Measurements from ENCODE around the gene TRAPPC12.

TRAPPC12 gene

GRCh38 chr2:3430172-3430571 lies 50.7 kb downstream of the TRAPPC12 start:
- no peak overlapping the region for H3K27ac Mint-ChIP-seq
- peaks cover 63% of the 10 kb centered on the region for H3K36me3 Mint-ChIP-seq
- H3K4me1 Mint-ChIP-seq, result no peaks in the 10 kb centered on the region
- no peaks in the 10 kb centered on the region for H3K27me3 Mint-ChIP-seq
- no peaks in the 10 kb centered on the region for H3K9me3 Mint-ChIP-seq
- no peak for ATAC-seq
- H3K4me3 Mint-ChIP-seq, result no peak overlapping the region

GRCh38 chr2:3430740-3431490 lies 51.4 kb downstream of the TRAPPC12 start:
- no peaks in the 10 kb centered on the region for H3K9me3 Mint-ChIP-seq
- H3K36me3 Mint-ChIP-seq, result peaks cover 61% of the 10 kb centered on the region
- no peak for ATAC-seq
- no peak overlapping the region for H3K4me3 Mint-ChIP-seq
- no peaks in the 10 kb centered on the region for H3K4me1 Mint-ChIP-seq
- no peak overlapping the region for H3K27ac Mint-ChIP-seq
- no peaks in the 10 kb centered on the region for H3K27me3 Mint-ChIP-seq

- ATAC-seq, result no peak
- Mint-ChIP-seq H3K27ac (no peak overlapping the region), H3K36me3 (peaks cover 54% of the 10 kb centered on the region), H3K4me3 (no peak overlapping the region), H3K27me3 (no peaks in the 10 kb centered on the region), H3K9me3 (no peaks in the 10 kb centered on the region), H3K4me1 (no peaks in the 10 kb centered on the region)
Measured at GRCh38 chr2:3432067-3432466, 52.6 kb downstream of the TRAPPC12 start.

GRCh38 chr2:3432693-3433338 lies 53.3 kb downstream of the TRAPPC12 start:
- H3K27ac Mint-ChIP-seq, result no peak overlapping the region
- no peaks in the 10 kb centered on the region for H3K9me3 Mint-ChIP-seq
- no peaks in the 10 kb centered on the region for H3K27me3 Mint-ChIP-seq
- H3K36me3 Mint-ChIP-seq, result peaks cover 51% of the 10 kb centered on the region
- no peak for ATAC-seq
- no peaks in the 10 kb centered on the region for H3K4me1 Mint-ChIP-seq
- H3K4me3 Mint-ChIP-seq, result no peak overlapping the region

- Mint-ChIP-seq H3K4me3 (no peak overlapping the region), H3K4me1 (no peaks in the 10 kb centered on the region), H3K27me3 (no peaks in the 10 kb centered on the region), H3K36me3 (peaks cover 51% of the 10 kb centered on the region), H3K27ac (no peak overlapping the region), H3K9me3 (no peaks in the 10 kb centered on the region)
- no peak for ATAC-seq
Measured at GRCh38 chr2:3433339-3433699, 53.8 kb downstream of the TRAPPC12 start.

GRCh38 chr2:3433776-3434400 lies 54.4 kb downstream of the TRAPPC12 start:
- no peak overlapping the region for H3K27ac Mint-ChIP-seq
- no peaks in the 10 kb centered on the region for H3K4me1 Mint-ChIP-seq
- H3K27me3 Mint-ChIP-seq, result no peaks in the 10 kb centered on the region
- no peaks in the 10 kb centered on the region for H3K9me3 Mint-ChIP-seq
- no peak overlapping the region for H3K4me3 Mint-ChIP-seq
- peaks cover 47% of the 10 kb centered on the region for H3K36me3 Mint-ChIP-seq
- no peak for ATAC-seq

GRCh38 chr2:3434654-3435053 lies 55.2 kb downstream of the TRAPPC12 start:
- no peak for ATAC-seq
- H3K36me3 Mint-ChIP-seq, result peaks cover 39% of the 10 kb centered on the region
- no peaks in the 10 kb centered on the region for H3K27me3 Mint-ChIP-seq
- H3K9me3 Mint-ChIP-seq, result no peaks in the 10 kb centered on the region
- no peak overlapping the region for H3K27ac Mint-ChIP-seq
- no peak overlapping the region for H3K4me3 Mint-ChIP-seq
- H3K4me1 Mint-ChIP-seq, result peaks cover 6% of the 10 kb centered on the region

GRCh38 chr2:3435445-3435844 lies 56.0 kb downstream of the TRAPPC12 start:
- Mint-ChIP-seq H3K4me1 (peaks cover 14% of the 10 kb centered on the region), H3K4me3 (no peak overlapping the region), H3K27ac (no peak overlapping the region), H3K27me3 (no peaks in the 10 kb centered on the region), H3K9me3 (no peaks in the 10 kb centered on the region), H3K36me3 (peaks cover 31% of the 10 kb centered on the region)
- no peak for ATAC-seq

GRCh38 chr2:3440477-3440876 lies 61.0 kb downstream of the TRAPPC12 start:
- ATAC-seq, result no peak
- H3K27ac Mint-ChIP-seq, result no peak overlapping the region
- no peaks in the 10 kb centered on the region for H3K9me3 Mint-ChIP-seq
- H3K27me3 Mint-ChIP-seq, result no peaks in the 10 kb centered on the region
- H3K36me3 Mint-ChIP-seq, result peaks cover 23% of the 10 kb centered on the region
- no peak overlapping the region for H3K4me3 Mint-ChIP-seq
- peaks cover 29% of the 10 kb centered on the region for H3K4me1 Mint-ChIP-seq

GRCh38 chr2:3441465-3441864 lies 62.0 kb downstream of the TRAPPC12 start:
- Mint-ChIP-seq H3K9me3 (no peaks in the 10 kb centered on the region), H3K27me3 (no peaks in the 10 kb centered on the region), H3K27ac (no peak overlapping the region), H3K36me3 (peaks cover 33% of the 10 kb centered on the region), H3K4me1 (peaks cover 29% of the 10 kb centered on the region), H3K4me3 (no peak overlapping the region)
- ATAC-seq, result no peak

- Mint-ChIP-seq H3K27me3 (no peaks in the 10 kb centered on the region), H3K4me3 (no peak overlapping the region), H3K4me1 (peaks cover 29% of the 10 kb centered on the region), H3K9me3 (no peaks in the 10 kb centered on the region), H3K36me3 (peaks cover 39% of the 10 kb centered on the region), H3K27ac (no peak overlapping the region)
- ATAC-seq, result no peak
Measured at GRCh38 chr2:3442185-3442584, 62.7 kb downstream of the TRAPPC12 start.

- H3K36me3 Mint-ChIP-seq, result peaks cover 46% of the 10 kb centered on the region
- H3K4me3 Mint-ChIP-seq, result no peak overlapping the region
- no peaks in the 10 kb centered on the region for H3K27me3 Mint-ChIP-seq
- H3K4me1 Mint-ChIP-seq, result peaks cover 29% of the 10 kb centered on the region
- no peak overlapping the region for H3K27ac Mint-ChIP-seq
- no peaks in the 10 kb centered on the region for H3K9me3 Mint-ChIP-seq
- ATAC-seq, result no peak
Measured at GRCh38 chr2:3443083-3443482, 63.6 kb downstream of the TRAPPC12 start.

GRCh38 chr2:3443506-3444084 lies 64.1 kb downstream of the TRAPPC12 start:
- H3K4me1 Mint-ChIP-seq, result peaks cover 29% of the 10 kb centered on the region
- H3K27me3 Mint-ChIP-seq, result no peaks in the 10 kb centered on the region
- ATAC-seq, result no peak
- no peaks in the 10 kb centered on the region for H3K9me3 Mint-ChIP-seq
- peaks cover 51% of the 10 kb centered on the region for H3K36me3 Mint-ChIP-seq
- H3K27ac Mint-ChIP-seq, result no peak overlapping the region
- no peak overlapping the region for H3K4me3 Mint-ChIP-seq

GRCh38 chr2:3445891-3446290 lies 66.4 kb downstream of the TRAPPC12 start:
- Mint-ChIP-seq H3K27ac (no peak overlapping the region), H3K4me1 (peaks cover 11% of the 10 kb centered on the region), H3K4me3 (no peak overlapping the region), H3K36me3 (peaks cover 70% of the 10 kb centered on the region), H3K27me3 (no peaks in the 10 kb centered on the region), H3K9me3 (no peaks in the 10 kb centered on the region)
- ATAC-seq, result no peak

- no peak for ATAC-seq
- no peaks in the 10 kb centered on the region for H3K27me3 Mint-ChIP-seq
- H3K4me1 Mint-ChIP-seq, result peaks cover 6% of the 10 kb centered on the region
- no peak overlapping the region for H3K27ac Mint-ChIP-seq
- no peaks in the 10 kb centered on the region for H3K9me3 Mint-ChIP-seq
- H3K4me3 Mint-ChIP-seq, result no peak overlapping the region
- H3K36me3 Mint-ChIP-seq, result peaks cover 74% of the 10 kb centered on the region
Measured at GRCh38 chr2:3446381-3446780, 66.9 kb downstream of the TRAPPC12 start.

Data from stimulated activated memory B cell treated with anti-CD40 and anti-IgM and Interleukin-4, amounts not matched to agents 10 μg/mL and 1 μg/mL and 100 μg/mL, for 72 hours (primary cell).